NCI-H146 treated with DMSO at 0.1 percent for 48 hours (cell line): ENCODE measurements around the gene DPF3.

Source experiments
- DNase-seq: peaks from one replicate; lab custom pipeline; 2025; ENCODE audit not compliant: unreplicated experiment; lab: John Stamatoyannopoulos, UW

Gene DPF3

DNA sequence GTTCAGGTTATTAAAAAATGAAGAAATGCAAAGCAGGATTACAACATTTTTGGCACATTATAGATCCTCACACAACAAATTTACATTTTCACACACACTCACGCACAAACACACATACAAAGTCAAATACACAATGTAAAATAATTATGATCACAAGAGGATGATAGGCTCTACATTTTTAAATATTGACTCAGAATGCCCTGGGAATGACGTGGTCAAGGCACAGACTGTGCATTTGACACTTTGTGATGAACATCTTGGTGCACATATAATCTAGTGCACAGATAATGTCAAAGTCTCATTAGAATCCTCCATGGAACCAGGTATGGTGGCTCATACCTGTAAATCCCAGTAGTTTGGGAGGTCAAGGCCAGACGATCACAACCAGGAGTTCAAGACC, 49.4 kb downstream of the DPF3 start:
- DNase-seq: no peak

DNA sequence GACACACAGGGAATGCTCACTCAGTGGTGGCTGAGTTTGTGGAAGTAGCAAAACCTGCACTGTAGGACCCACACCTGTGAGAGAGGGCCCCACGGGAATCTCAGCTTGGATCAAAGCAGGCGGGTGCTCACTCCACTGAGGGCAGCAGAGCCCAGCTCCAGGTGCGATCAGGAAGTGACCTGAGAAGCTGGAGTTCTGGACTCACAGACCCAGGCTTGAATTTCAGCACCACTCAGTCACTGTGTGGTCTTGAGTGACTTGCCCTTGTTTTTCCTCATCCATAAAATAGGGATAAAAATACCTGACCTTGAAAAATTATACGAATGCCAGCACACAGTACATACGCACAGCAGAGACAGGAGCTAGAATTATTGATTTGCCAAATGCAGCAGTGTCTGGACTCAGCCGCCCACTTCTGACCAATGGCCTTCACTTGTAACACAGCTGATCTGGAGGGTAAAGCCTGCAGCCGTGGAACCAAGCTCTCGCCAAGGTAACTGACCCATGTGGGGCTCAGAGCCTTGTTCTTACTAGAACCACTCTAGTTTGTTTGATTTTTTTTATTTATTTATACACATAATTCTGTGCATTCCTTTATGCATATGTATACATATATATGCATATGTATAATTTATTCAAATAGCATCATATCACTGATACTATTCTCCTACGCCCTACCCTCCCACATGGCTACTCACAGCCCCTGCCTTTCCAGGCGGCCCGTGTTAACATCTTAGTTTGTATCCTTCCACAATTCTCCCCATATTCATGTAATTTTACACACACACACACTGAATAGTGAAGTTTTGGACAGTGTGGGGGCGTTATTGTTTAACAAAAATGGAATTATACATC, 53.9 kb downstream of the DPF3 start:
- DNase-seq: no peak

DNA sequence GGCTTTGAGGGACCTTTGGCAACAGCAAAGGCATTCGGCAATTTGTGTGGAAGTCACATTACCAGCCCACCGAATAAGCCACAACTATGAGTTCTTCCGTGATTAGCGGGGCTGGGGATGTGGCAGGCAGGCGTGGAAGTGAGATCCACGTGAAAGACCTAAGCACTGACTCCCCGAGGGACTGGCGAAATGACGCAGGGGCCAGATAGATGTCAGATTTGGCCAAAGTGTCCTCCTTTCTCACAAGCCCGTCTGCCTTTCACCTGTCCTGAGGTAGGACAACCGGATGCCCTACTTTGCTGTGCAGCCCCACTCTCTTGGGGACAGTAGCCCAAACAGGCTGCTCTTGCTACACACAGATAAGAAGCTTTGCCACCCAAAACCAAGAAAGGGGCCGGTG, 54.5 kb downstream of the DPF3 start:
- no peak for DNase-seq

GRCh38 chr14:72836085-72836484, 57.8 kb downstream of the DPF3 start:
- no peak for DNase-seq

- DNase-seq: no peak
Observed at GRCh38 chr14:72833174-72833573, 60.7 kb downstream of the DPF3 start.

GRCh38 chr14:72830786-72831594, 62.9 kb downstream of the DPF3 start:
- no peak for DNase-seq

DNA sequence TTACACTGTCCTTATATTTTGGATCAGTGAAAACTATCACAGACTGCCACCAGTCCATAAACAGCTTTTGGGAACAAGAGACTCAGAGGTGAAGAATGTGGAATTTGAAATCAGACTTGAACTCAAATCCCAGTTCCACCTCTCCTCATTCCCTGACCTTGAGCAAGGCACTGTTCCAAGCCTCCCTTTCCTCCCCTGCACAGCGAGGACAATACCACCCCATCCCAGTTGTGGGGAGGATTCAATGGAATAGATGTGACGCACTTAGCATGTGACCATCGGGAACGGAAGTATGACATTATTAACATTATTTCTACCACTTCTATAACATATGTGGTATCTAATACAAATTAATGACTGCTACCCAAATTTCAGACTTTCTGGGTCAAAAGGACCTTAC, 63.5 kb downstream of the DPF3 start:
- DNase-seq: no peak

DNA sequence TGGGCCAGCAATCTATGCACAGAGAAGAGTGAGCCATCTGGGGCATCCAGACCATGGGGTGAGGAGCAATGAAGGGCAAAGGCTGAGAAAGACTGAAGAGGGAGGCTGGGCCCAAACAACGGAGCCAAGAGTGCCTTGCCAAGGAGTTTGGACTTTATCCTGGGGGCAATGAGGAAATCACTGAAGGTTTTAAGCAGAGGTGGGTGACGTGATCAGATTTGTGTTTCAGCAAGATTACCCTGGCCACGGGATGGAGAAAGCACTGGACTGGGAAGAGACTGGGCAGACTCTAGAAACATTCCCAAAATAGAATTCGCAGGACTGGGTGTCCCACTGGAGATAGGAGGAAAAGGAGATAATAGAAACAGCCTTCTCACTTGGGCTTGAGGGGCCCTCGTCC, 65.3 kb downstream of the DPF3 start:
- no peak for DNase-seq

DNA sequence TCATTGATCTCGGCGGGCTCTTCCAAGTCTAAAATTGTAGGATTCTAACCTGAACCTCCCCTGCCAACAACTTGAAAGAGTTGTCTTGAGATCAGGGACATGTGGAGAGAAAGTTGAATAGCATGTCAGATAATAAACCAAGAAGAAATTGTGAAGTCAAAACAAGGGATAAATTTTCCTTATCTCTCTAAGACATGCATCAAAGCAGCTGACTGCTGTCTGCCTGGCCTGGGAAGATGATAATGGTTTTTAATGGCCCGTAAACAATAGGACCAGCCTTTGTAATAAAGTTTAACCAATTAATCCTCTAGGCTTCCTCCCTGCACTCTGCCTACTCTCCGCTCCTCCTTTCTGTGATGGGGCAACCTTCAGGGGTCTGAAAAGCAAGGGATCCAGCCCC, 67.9 kb downstream of the DPF3 start:
- no peak for DNase-seq

- DNase-seq: no peak
Observed at GRCh38 chr14:72825486-72825885, 68.4 kb downstream of the DPF3 start.

- DNase-seq: no peak
Observed at GRCh38 chr14:72824051-72824450, 69.8 kb downstream of the DPF3 start.

GRCh38 chr14:72822946-72823611, 70.8 kb downstream of the DPF3 start:
- DNase-seq: no peak

DNA sequence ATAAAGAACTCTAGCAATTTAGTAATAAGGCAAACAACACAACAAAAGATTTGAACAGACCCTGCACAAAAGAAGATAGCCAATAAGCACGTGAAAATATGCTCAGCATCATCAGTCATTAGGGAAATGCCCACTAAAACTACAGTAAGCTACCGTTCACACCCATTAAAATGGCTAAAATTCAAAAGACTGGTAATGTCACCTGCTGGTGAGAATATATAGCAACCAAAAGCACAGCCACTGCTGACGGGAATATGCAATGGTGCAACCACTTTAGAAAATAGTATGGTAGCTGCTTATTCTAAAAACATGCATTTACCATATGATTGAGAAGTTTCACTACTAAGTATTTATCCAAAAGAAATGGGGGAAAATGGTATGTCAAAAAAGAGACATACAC, 74.9 kb downstream of the DPF3 start:
- DNase-seq: no peak

DNA sequence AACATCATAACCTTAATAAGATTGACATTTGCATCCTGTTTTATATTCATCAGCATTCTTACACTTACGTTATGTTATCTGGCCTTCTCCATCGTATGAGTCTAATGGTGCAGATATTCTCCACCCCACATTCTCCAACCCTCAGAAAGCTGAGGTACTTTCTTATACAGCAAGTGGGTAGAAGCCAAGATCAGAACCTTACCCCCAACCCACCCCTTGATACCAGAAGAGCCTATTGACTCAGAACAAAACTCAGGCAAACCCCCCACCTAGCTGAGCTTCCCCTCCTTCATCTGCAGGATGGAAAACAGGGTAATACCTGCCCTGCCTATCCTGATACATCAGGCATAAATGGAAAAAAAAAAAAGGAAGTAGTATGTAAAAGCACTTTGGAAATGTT, 77.6 kb downstream of the DPF3 start:
- DNase-seq: no peak

- no peak for DNase-seq
Observed at GRCh38 chr14:72815430-72815829, 78.5 kb downstream of the DPF3 start.

GRCh38 chr14:72812292-72812851, 81.5 kb downstream of the DPF3 start:
- DNase-seq: no peak

DNA sequence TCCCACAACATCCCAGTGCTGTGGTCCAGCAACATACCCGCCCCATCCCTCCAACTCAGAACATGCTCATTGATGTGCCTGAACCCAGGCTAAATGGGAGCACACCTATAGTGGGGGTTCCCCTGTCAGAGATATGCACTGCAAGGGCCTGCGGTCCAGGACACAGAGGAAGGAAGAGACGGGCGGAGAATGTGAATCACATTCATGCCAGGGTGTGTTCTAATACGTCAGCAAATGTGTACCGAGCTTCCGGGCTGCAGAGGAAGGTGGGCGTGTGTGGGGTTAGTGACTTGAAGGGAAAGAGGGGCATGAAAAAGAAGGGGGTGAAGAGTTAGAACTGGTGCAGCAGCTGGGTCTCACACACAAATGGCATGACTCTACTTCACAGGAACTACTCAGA, 83.7 kb downstream of the DPF3 start:
- no peak for DNase-seq

GRCh38 chr14:72809063-72809462, 84.8 kb downstream of the DPF3 start:
- no peak for DNase-seq

DNA sequence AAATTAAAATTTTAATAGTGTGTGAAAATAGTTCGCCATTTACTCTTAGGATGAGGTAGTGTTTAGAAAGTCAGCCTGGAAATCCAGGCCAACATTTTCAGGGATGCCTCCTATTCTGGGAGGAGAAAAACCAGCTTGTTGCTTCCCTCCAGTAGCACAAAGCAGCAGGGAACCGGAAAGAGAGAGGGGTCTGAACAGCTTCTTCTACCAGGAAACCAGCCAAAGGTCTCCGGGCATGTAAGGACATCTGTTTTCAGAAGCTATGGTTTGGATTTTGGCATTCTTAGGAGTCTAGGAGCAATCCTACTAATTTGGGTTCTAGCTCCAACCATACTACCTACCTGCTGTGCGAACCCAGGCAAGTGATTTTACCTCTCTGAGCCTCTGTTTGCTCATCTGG, 85.3 kb downstream of the DPF3 start:
- no peak for DNase-seq

- DNase-seq: no peak
Observed at GRCh38 chr14:72802588-72802946, 91.3 kb downstream of the DPF3 start.

DNA sequence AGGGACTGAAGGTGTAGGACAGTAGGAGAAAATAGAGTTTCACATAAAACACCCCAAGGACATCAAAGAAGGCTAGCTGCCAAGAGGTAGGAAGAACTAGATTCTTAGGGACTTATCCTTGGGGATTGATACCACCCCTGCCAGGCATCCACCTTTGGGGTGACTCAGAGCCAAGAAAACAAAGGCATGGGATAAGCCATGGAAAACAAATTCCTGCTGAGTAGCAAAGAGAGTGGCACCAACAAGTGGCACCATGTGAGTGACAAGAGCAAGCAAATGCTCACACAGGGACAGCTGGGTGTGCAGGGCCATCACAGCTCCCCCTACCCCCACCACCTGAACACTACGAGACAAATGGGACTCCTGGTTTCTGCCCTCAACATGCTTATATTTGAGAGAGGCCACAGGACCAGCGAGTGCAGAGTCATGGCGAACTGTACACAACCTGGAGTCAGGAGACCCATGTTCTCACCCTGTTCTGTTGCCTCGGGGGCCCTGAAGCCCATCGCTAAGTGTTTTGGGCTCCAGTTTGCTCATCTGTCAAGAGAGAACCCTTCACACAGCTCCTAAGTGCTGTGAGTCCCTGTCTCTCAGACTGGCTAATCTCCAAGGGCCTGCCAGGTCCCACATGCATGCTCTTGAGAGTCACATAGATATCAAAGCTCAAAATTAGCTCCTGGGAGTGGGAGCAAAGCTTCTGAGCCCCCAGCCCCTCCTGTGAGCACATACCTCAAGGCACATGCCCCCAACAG, 91.9 kb downstream of the DPF3 start:
- DNase-seq: no peak
